ENCODE data around the gene TTC9B.
"Not testable (repeated sequence)": the region's sequence is repeated elsewhere in the genome, so short reads cannot be mapped to it uniquely, and the experiment has no call there.

Gene TTC9B

GRCh38 chr19:40232949-40233810, 15.0 kb upstream of the TTC9B start:
- DNase-seq (ENCODE audit: low read depth in 1 of 2, low spot score in 1 of 2) = no peak

- DNase-seq (ENCODE audit: low read depth in 1 of 2, low spot score in 1 of 2) = no peak
These were observed 14.3 kb upstream of the TTC9B start for GRCh38 chr19:40232479-40232878.

GRCh38 chr19:40231544-40232424, 13.6 kb upstream of the TTC9B start:
- DNase-seq (ENCODE audit: low read depth in 1 of 2, low spot score in 1 of 2) = no peak

GRCh38 chr19:40231057-40231456, 12.9 kb upstream of the TTC9B start:
- no peak for DNase-seq (ENCODE audit: low read depth in 1 of 2, low spot score in 1 of 2)

- DNase-seq (ENCODE audit: low read depth in 1 of 2, low spot score in 1 of 2) = no peak
These were observed 11.8 kb upstream of the TTC9B start for GRCh38 chr19:40229926-40230417.

GRCh38 chr19:40229484-40229883, 11.3 kb upstream of the TTC9B start:
- DNase-seq (ENCODE audit: low read depth in 1 of 2, low spot score in 1 of 2) = peak in 1 of 2 donors; percentile 19

- DNase-seq (ENCODE audit: low read depth in 1 of 2, low spot score in 1 of 2) = no peak
These were observed 10.7 kb upstream of the TTC9B start for GRCh38 chr19:40228863-40229262.

GRCh38 chr19:40228346-40228745, 10.2 kb upstream of the TTC9B start:
- no peak for DNase-seq (ENCODE audit: low read depth in 1 of 2, low spot score in 1 of 2)

GRCh38 chr19:40225440-40226305, 7.5 kb upstream of the TTC9B start:
- no peak for DNase-seq (ENCODE audit: low read depth in 1 of 2, low spot score in 1 of 2)

- no peak for DNase-seq (ENCODE audit: low read depth in 1 of 2, low spot score in 1 of 2)
These were observed 6.4 kb upstream of the TTC9B start for GRCh38 chr19:40224342-40225150.

- no peak for DNase-seq (ENCODE audit: low read depth in 1 of 2, low spot score in 1 of 2)
These were observed 5.1 kb upstream of the TTC9B start for GRCh38 chr19:40223135-40223822.

GRCh38 chr19:40221858-40222619, 3.9 kb upstream of the TTC9B start:
- peak; percentile 38 to 73 for DNase-seq (ENCODE audit: low read depth in 1 of 2, low spot score in 1 of 2)

- DNase-seq (ENCODE audit: low read depth in 1 of 2, low spot score in 1 of 2) = no peak
These were observed 2.5 kb upstream of the TTC9B start for GRCh38 chr19:40220674-40221073.

- no peak for DNase-seq (ENCODE audit: low read depth in 1 of 2, low spot score in 1 of 2)
These were observed 1.6 kb upstream of the TTC9B start for GRCh38 chr19:40219721-40220276.

- not testable (repeated sequence) for DNase-seq (ENCODE audit: low read depth in 1 of 2, low spot score in 1 of 2)
These were observed 845 bp upstream of the TTC9B start for GRCh38 chr19:40219029-40219428.

GRCh38 chr19:40217027-40217810, 965 bp downstream of the TTC9B start:
- DNase-seq (ENCODE audit: low read depth in 1 of 2, low spot score in 1 of 2) = no peak

- DNase-seq (ENCODE audit: low read depth in 1 of 2, low spot score in 1 of 2) = no peak
These were observed 1.5 kb downstream of the TTC9B start for GRCh38 chr19:40216777-40217026.

All from activated CD4-positive, alpha-beta T cell treated with anti-CD3 and anti-CD28 coated beads, Interleukin-2, amount 50 U/mL, for 24 hours (primary cell).